MM.1S (cell line): ENCODE results near the gene PAXX.

Experiments
- DNase-seq: peaks from one replicate; pipeline ENCODE4 v3.0.0-alpha.2; 2015
- H2AFZ ChIP-seq: fragments of 300-600 bp; sonication (generic); 2 replicates; pipeline ENCODE4 v1.6.0; 2016; ENCODE audit warnings: antibody characterized with exemption, low read length
- H3F3A ChIP-seq: fragments of 300-600 bp; sonication (generic); 2 replicates; pipeline ENCODE4 v1.6.1; 2016; ENCODE audit warnings: mild to moderate bottlenecking, antibody characterized with exemption, low read length, moderate library complexity, mixed read lengths; ENCODE audit not compliant: insufficient read depth
- H3K27ac ChIP-seq: fragments of 300-600 bp; sonication (generic); 2 replicates; pipeline ENCODE4 v1.5.1; 2016; ENCODE audit warnings: mild to moderate bottlenecking, low read length
- H3K27me3 ChIP-seq: fragments of 300-600 bp; sonication (generic); replicated peaks from 2 replicates; pipeline ENCODE4 v1.6.0; 2016; ENCODE audit warnings: low read length; ENCODE audit not compliant: insufficient read depth
- H3K36me3 ChIP-seq: fragments of 300-600 bp; sonication (generic); replicated peaks from 2 replicates; pipeline ENCODE4 v1.6.1; 2016; ENCODE audit warnings: mild to moderate bottlenecking, low read length, mixed read lengths; ENCODE audit not compliant: insufficient read depth
- H3K4me1 ChIP-seq: fragments of 300-600 bp; sonication (generic); 2 replicates; pipeline ENCODE4 v1.6.1; 2016; ENCODE audit warnings: low read length, mixed read lengths
- H3K4me2 ChIP-seq: fragments of 300-600 bp; sonication (generic); 2 replicates; pipeline ENCODE4 v1.6.0; 2016; ENCODE audit warnings: low read depth, low read length
- H3K4me3 ChIP-seq: fragments of 300-600 bp; sonication (generic); 2 replicates; pipeline ENCODE4 v1.5.1; 2016; ENCODE audit warnings: low read length, mixed read lengths
- H3K79me2 ChIP-seq: fragments of 300-600 bp; sonication (generic); 2 replicates; pipeline ENCODE4 v1.6.1; 2016; ENCODE audit warnings: mixed run types, low read length, mixed read lengths
- H3K9ac ChIP-seq: fragments of 300-600 bp; sonication (generic); 2 replicates; pipeline ENCODE4 v1.6.1; 2016; ENCODE audit warnings: low read length, mixed read lengths
- H3K9me2 ChIP-seq: fragments of 300-600 bp; sonication (generic); replicated peaks from 2 replicates; pipeline ENCODE4 v1.6.1; 2016; ENCODE audit warnings: mild to moderate bottlenecking, low read length, mixed read lengths; ENCODE audit not compliant: insufficient read depth
- H3K9me3 ChIP-seq: fragments of 300-600 bp; sonication (generic); replicated peaks from 2 replicates; pipeline ENCODE4 v1.6.1; 2016; ENCODE audit warnings: mild to moderate bottlenecking, low read length, mixed read lengths; ENCODE audit not compliant: insufficient read depth
- H4K20me1 ChIP-seq: fragments of 300-600 bp; sonication (generic); 2 replicates; pipeline ENCODE4 v1.6.1; 2016; ENCODE audit warnings: mild to moderate bottlenecking, low read length, moderate library complexity, mixed read lengths; ENCODE audit not compliant: insufficient read depth
- CTCF ChIP-seq: fragments of 300-600 bp; sonication (generic); IDR thresholded peaks from 2 replicates; pipeline ENCODE4 v1.5.1; 2016; ENCODE audit warnings: antibody characterized with exemption, low read length, mixed read lengths
- EZH2 ChIP-seq: fragments of 300-600 bp; sonication (generic); optimal IDR thresholded peaks from 2 replicates; pipeline ENCODE3; 2017; ENCODE audit warnings: low read depth, mild to moderate bottlenecking, antibody characterized with exemption, low read length, mixed read lengths
- EZH2phosphoT487 ChIP-seq: fragments of 300-600 bp; sonication (generic); IDR thresholded peaks from 2 replicates; pipeline ENCODE4 v1.6.1; 2018; ENCODE audit warnings: antibody characterized with exemption, low read length

Gene PAXX

GRCh38 chr9:136995772-136996311 is 3.6 kb downstream of the PAXX start:
- Histone ChIP-seq H3F3A (peaks cover 2% of the 10 kb centered on the region), H3K27me3 (peaks cover 30% of the 10 kb centered on the region), H3K9me3 (no peaks in the 10 kb centered on the region), H3K27ac (no peak overlapping the region), H3K4me2 (no peak overlapping the region), H2AFZ (no peak overlapping the region), H3K36me3 (no peaks in the 10 kb centered on the region), H3K9ac (no peak overlapping the region), H4K20me1 (no peaks in the 10 kb centered on the region), H3K4me1 (no peaks in the 10 kb centered on the region), H3K9me2 (no peaks in the 10 kb centered on the region), H3K79me2 (no peaks in the 10 kb centered on the region), H3K4me3 (no peak overlapping the region)
- DNase-seq, result no peak
- TF ChIP-seq EZH2 (no peak), EZH2phosphoT487 (no peak), CTCF (no peak)

DNA sequence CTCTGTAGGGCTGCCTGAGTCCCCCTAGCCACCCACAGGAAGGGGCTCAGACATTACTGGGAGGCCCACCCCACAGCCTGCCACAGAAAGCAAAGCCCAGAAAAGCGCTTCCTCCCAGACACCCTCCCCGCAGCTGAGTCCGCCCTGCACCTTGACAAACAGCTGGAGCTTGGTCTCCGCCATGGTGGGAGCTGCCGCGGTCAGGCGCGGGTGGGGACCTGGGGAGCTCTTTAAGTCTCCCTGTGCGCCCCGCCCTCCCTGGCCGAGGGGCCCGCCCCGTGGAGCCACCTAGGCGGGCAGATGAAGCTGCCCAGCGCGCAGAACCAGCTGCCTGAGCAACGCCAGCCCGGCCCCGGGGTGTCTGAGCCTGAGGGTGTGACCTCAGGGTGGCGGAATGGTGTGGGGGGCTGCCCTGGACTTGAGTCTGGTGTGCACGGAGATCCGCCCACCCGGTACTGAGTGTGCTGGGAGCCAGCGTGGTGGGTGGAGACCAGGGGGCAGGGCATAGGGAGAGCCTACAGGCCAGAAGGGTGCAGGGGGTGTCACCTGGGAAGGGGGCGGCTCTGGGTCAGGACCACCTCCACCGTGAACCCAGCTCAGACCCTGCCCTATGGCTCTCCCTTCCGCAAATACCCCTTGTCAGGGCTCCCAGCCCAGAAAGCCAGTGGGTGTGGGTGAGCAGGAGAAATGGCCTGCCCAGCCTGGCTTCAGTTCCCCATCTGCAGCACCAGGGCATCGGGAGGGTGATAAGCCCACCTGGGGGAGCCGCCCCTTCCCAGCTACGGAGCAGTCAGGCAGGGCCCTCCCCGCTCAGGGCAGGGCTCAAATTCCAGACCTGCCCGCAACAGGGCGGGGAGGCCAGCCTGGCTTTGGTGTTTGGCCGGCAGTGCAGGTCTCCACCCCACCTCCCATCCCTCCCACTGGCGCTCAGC is 4.4 kb downstream of the PAXX start, which contains the start of gene CLIC3:
Gene CLIC3 (minus strand): TSS at position 208 of the 932 bp plus-strand sequence. CDS start 25 bp downstream, at position 183.
- Histone ChIP-seq H3K4me2 (no peak within 1 kb of the TSS), H3K4me1 (peaks cover 2% of the 10 kb centered on the region; the same call in 1 of the 2 replicates), H3K36me3 (no peaks in the 10 kb centered on the region), H3K9me3 (no peaks in the 10 kb centered on the region), H3K27me3 (peaks cover 28% of the 10 kb centered on the region), H3K4me3 (no peak within 1 kb of the TSS), H3K9me2 (no peaks in the 10 kb centered on the region), H3F3A (peaks cover 2% of the 10 kb centered on the region), H3K79me2 (no peaks in the 10 kb centered on the region), H2AFZ (no peak within 1 kb of the TSS), H3K9ac (no peak within 1 kb of the TSS), H3K27ac (no peak within 1 kb of the TSS), H4K20me1 (no peaks in the 10 kb centered on the region)
- TF ChIP-seq EZH2phosphoT487 (no peak), CTCF (no peak), EZH2 (no peak)
- no peak for DNase-seq

GRCh38 chr9:136997371-136997770 is 5.1 kb downstream of the PAXX start:
- Histone ChIP-seq H3K79me2 (no peaks in the 10 kb centered on the region), H4K20me1 (no peaks in the 10 kb centered on the region), H3K27me3 (peaks cover 36% of the 10 kb centered on the region), H3K9me2 (no peaks in the 10 kb centered on the region), H3K9me3 (no peaks in the 10 kb centered on the region), H3K4me3 (no peak overlapping the region), H3K27ac (no peak overlapping the region), H3F3A (peaks cover 2% of the 10 kb centered on the region), H3K9ac (no peak overlapping the region), H3K4me1 (peaks cover 2% of the 10 kb centered on the region; the same call in 1 of the 2 replicates), H3K36me3 (no peaks in the 10 kb centered on the region), H3K4me2 (no peak overlapping the region), H2AFZ (no peak overlapping the region)
- no peak for DNase-seq
- TF ChIP-seq EZH2 (no peak), EZH2phosphoT487 (no peak), CTCF (no peak)
